Ureter (tissue), 1 donor: ENCODE measurements around the gene BZW1. TPM values are rescaled to one million over a fixed set of nuclear protein-coding genes. Genes with fewer than 3 reads are reported as not detected.
A peak's percentile ranks its signal among the peaks of the same experiment; 100 is the strongest.
"Not testable (repeated sequence)": the region's sequence is repeated elsewhere in the genome, so short reads cannot be mapped to it uniquely, and the experiment has no call there.

ENCODE experiments used
- DNase-seq: peaks from one replicate; pipeline ENCODE4 v3.0.0-alpha.2; 2020; ENCODE audit warnings: low spot score
- total RNA-seq: library from RNA; stranded (reverse); gene quantifications from one replicate; pipeline ENCODE4 v1.2.4, GENCODE V29; 2023
- donor health status: DM: yes; HTN: yes; CAD: no.

BZW1 gene
- total RNA-seq, 1 donor from 2014 or later, result 242 TPM

DNA sequence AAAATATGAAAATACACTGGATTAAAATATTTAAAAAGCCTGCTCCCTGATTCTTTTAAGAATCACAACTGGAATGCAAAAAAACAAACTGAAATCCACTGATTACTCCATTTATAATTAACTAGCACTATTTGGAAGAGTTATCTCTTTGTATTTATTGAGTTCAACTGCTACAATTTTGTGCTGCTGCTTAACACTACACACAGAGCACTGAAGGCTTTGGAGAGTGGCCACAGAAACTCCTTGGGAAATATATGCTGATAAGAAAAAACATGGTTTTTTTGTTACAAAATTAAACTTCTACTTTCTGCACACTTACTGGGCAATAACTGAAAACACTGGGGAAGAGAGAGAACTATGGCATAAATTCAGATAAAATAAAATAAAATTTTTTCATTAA, 19.8 kb upstream of the BZW1 start:
- no peak for DNase-seq

- DNase-seq, result no peak
Observed at GRCh38 chr2:200794143-200794542, 17.6 kb upstream of the BZW1 start.

- DNase-seq, result no peak
Observed at GRCh38 chr2:200795028-200795440, 16.7 kb upstream of the BZW1 start.

- no peak for DNase-seq
Observed at GRCh38 chr2:200796561-200796960, 15.1 kb upstream of the BZW1 start.

GRCh38 chr2:200797242-200797770, 14.4 kb upstream of the BZW1 start:
- DNase-seq, result no peak

DNA sequence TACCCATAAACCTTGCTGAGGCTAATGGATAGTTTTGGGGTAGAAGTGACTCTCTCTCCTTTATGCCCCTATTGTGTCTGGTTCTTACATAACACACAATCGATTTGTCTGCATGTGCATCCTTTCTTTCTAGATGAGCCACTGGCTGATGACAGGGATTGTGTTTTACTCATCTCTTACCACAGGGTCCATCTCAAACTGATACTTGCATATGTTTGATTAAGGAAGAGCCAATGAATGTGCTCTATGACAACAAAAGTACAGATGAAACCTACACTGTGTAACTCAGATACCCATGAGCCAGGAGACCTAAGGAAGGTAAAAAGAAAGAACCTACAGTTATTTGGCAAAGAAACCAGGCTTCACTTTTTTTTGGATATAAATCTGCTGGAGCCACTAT, 13.2 kb upstream of the BZW1 start:
- DNase-seq, result no peak

GRCh38 chr2:200800458-200800857, 11.3 kb upstream of the BZW1 start:
- no peak for DNase-seq

- not testable (repeated sequence) for DNase-seq
Observed at GRCh38 chr2:200801431-200801830, 10.3 kb upstream of the BZW1 start.

GRCh38 chr2:200809506-200810251, 2.0 kb upstream of the BZW1 start:
- DNase-seq, result no peak

- no peak for DNase-seq
Observed at GRCh38 chr2:200810252-200810997, 1.3 kb upstream of the BZW1 start.

DNA sequence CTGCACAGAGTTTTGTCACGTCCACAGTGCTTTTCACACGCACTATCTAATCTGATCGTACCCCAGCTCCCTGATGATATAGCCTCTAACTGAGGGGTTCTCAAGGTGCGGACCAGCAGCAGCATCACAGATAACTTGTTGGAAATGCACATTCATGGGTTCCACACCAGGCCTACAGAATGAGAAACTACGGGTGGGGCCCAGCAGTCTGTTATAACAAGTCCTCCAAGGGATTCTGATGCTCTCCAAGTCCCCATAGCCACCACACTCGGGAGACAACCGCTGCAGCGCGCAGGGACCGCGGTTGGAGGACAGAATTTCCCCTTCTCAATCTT, 745 bp upstream of the BZW1 start:
- DNase-seq, result no peak

GRCh38 chr2:200812122-200813022, 662 bp downstream of the BZW1 start:
- peak; percentile 79 for DNase-seq

- no peak for DNase-seq
Observed at GRCh38 chr2:200814276-200814815, 2.6 kb downstream of the BZW1 start.

- no peak for DNase-seq
Observed at GRCh38 chr2:200814917-200815316, 3.2 kb downstream of the BZW1 start.

- not testable (repeated sequence) for DNase-seq
Observed at GRCh38 chr2:200818732-200819131, 7.0 kb downstream of the BZW1 start.

GRCh38 chr2:200820573-200821234, 9.0 kb downstream of the BZW1 start:
- DNase-seq, result no peak

DNA sequence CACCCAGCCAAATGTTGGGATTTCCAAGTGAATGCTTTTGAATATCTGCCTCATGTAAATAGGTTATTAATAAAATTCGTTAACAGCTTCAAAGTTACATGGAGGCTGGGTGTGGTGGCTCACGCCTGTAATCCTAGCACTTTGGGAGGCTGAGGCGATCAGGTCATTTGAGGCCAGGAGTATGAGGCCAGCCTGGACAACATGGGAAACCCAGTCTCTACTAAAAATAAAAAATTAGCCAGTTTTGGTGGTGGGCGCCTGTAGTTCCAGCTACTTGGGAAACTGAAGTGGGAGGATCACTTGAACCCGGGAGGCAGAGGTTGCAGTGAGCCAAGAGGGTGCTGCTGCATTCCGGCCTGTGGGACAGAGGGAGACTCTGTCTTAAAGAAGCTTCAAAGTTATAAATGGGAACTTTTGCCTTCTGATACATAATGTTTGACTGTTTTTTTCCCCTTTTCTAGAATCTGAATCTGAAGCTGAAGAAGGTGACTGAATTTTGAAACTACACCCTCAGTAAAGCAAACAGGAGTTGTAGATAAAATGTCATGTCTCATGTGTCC, 10.1 kb downstream of the BZW1 start:
- DNase-seq, result no peak

- DNase-seq, result no peak
Observed at GRCh38 chr2:200828104-200828503, 16.4 kb downstream of the BZW1 start.

DNA sequence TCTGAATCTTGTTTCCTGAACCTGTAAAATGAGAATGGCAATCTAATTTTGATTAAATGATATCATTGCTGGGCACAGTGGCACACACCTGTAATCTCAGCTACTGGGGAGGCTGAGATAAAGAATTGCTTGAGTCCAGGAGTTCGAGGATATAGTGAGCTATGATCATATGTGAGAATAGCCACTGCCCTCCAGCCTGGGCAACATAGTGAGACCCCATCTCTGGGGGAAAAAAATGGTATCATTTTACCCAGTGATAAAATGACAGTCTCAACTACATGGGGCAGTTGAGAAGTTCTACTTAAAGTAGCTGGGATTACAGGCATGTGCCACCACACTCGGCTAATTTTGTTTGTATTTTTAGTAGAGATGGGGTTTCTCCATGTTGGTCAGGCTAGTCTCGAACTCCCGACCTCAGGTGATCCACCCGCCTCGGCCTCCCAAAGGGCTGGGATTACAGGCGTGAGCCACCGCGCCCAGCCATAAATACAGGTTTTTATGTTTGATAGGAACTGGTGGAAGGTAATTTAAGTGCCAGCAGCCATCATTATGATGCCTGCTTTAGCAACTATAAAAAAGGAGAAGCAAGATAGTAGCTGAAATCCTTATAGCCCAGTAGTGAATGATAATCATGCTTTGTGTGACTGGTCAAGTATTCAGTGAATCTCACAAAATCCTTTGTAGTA, 17.0 kb downstream of the BZW1 start:
- DNase-seq, result no peak

DNA sequence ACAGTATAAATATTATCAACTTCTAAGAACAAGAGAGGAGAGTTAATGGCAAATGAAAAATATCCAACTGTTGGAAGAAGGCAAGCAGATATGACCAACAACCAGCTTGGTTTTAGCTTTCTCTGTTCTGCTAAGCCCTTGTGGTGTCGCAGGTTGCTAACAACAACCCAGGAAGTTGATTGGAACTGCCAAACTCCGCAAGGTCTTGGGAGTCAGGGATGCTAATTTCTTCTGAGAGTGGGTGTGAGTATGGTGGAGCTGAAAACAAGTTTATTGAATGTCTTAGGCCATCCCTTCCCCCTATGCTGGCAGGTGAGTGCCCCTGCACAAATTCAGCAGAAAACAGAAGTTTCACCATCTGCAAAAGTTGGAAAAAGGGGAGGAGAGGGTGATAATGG, 17.5 kb downstream of the BZW1 start:
- no peak for DNase-seq
